ENCODE measurements around the gene MAEL.

Gene MAEL

GRCh38 chr1:167011560-167012191 is 22.6 kb downstream of the MAEL start:
- Histone ChIP-seq H3K27ac (ENCODE audit: low read length) (no peak overlapping the region), H4K20me1 (ENCODE audit: insufficient read depth, low read length) (no peaks in the 10 kb centered on the region), H3K36me3 (replicated peaks; ENCODE audit: low read depth, low read length) (no peaks in the 10 kb centered on the region), H2AFZ (ENCODE audit: low read depth, low read length) (no peak overlapping the region), H3K9me3 (ENCODE audit: insufficient read depth, low read length) (no peaks in the 10 kb centered on the region), H3K9ac (ENCODE audit: low read length) (no peak overlapping the region), H3K4me3 (ENCODE audit: low read length) (no peak overlapping the region), H3K79me2 (ENCODE audit: low read length) (no peaks in the 10 kb centered on the region), H3K4me1 (ENCODE audit: low read length) (no peaks in the 10 kb centered on the region), H3K4me2 (ENCODE audit: low read length) (no peak overlapping the region), H3K27me3 (ENCODE audit: low read depth, low read length) (peaks cover 7% of the 10 kb centered on the region; the same call in 1 of the 2 replicates)
- TF ChIP-seq, protein P1, sequence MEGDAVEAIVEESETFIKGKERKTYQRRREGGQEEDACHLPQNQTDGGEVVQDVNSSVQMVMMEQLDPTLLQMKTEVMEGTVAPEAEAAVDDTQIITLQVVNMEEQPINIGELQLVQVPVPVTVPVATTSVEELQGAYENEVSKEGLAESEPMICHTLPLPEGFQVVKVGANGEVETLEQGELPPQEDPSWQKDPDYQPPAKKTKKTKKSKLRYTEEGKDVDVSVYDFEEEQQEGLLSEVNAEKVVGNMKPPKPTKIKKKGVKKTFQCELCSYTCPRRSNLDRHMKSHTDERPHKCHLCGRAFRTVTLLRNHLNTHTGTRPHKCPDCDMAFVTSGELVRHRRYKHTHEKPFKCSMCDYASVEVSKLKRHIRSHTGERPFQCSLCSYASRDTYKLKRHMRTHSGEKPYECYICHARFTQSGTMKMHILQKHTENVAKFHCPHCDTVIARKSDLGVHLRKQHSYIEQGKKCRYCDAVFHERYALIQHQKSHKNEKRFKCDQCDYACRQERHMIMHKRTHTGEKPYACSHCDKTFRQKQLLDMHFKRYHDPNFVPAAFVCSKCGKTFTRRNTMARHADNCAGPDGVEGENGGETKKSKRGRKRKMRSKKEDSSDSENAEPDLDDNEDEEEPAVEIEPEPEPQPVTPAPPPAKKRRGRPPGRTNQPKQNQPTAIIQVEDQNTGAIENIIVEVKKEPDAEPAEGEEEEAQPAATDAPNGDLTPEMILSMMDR (IDR thresholded peaks at IDR 0.05; ENCODE audit: low read depth, low read length) = no peak
- TF ChIP-seq EZH2phosphoT487 (IDR thresholded peaks at IDR 0.05; ENCODE audit: low read depth) = no peak

DNA sequence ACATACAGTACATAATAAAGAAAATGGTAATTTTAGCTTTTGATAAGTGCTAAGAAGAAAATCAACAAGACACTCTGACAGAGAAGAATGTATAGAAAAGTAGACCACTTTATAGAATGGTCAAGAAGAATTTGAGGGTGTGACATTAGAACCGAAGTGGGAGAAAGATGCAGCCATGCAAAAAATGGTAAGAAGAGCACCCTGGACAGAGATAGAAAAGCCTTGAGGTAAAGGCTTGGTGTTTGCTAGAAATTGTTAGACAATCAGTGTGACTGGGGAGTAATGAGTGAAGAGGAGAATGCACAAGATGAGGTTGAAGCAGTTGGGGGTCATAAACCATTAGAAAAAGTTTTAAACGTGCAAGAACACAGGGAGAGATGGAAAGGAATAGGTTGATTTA is 23.5 kb downstream of the MAEL start:
- H2AFZ ChIP-seq (ENCODE audit: low read depth, low read length) = no peak overlapping the region
- no peaks in the 10 kb centered on the region for H3K9me3 ChIP-seq (ENCODE audit: insufficient read depth, low read length)
- no peaks in the 10 kb centered on the region for H3K4me1 ChIP-seq (ENCODE audit: low read length)
- no peak overlapping the region for H3K27ac ChIP-seq (ENCODE audit: low read length)
- H3K27me3 ChIP-seq (ENCODE audit: low read depth, low read length) = peaks cover 7% of the 10 kb centered on the region; the same call in 1 of the 2 replicates
- H3K4me2 ChIP-seq (ENCODE audit: low read length) = no peak overlapping the region
- H4K20me1 ChIP-seq (ENCODE audit: insufficient read depth, low read length) = no peaks in the 10 kb centered on the region
- TF ChIP-seq, protein P1 (IDR thresholded peaks at IDR 0.05; ENCODE audit: low read depth, low read length) = no peak
- no peak for TF ChIP-seq EZH2phosphoT487 (IDR thresholded peaks at IDR 0.05; ENCODE audit: low read depth)
- no peak overlapping the region for H3K4me3 ChIP-seq (ENCODE audit: low read length)
- H3K9ac ChIP-seq (ENCODE audit: low read length) = no peak overlapping the region
- no peaks in the 10 kb centered on the region for H3K79me2 ChIP-seq (ENCODE audit: low read length)
- no peaks in the 10 kb centered on the region for H3K36me3 ChIP-seq (replicated peaks; ENCODE audit: low read depth, low read length)

- peaks cover 7% of the 10 kb centered on the region; the same call in 1 of the 2 replicates for H3K27me3 ChIP-seq (ENCODE audit: low read depth, low read length)
- H3K4me3 ChIP-seq (ENCODE audit: low read length) = no peak overlapping the region
- H3K4me2 ChIP-seq (ENCODE audit: low read length) = no peak overlapping the region
- H3K9me3 ChIP-seq (ENCODE audit: insufficient read depth, low read length) = no peaks in the 10 kb centered on the region
- no peaks in the 10 kb centered on the region for H3K4me1 ChIP-seq (ENCODE audit: low read length)
- TF ChIP-seq, protein P1 (IDR thresholded peaks at IDR 0.05; ENCODE audit: low read depth, low read length) = no peak
- TF ChIP-seq EZH2phosphoT487 (IDR thresholded peaks at IDR 0.05; ENCODE audit: low read depth) = no peak
- no peaks in the 10 kb centered on the region for H4K20me1 ChIP-seq (ENCODE audit: insufficient read depth, low read length)
- no peaks in the 10 kb centered on the region for H3K36me3 ChIP-seq (replicated peaks; ENCODE audit: low read depth, low read length)
- no peak overlapping the region for H2AFZ ChIP-seq (ENCODE audit: low read depth, low read length)
- no peak overlapping the region for H3K9ac ChIP-seq (ENCODE audit: low read length)
- no peaks in the 10 kb centered on the region for H3K79me2 ChIP-seq (ENCODE audit: low read length)
- no peak overlapping the region for H3K27ac ChIP-seq (ENCODE audit: low read length)
Measured at GRCh38 chr1:167013108-167013929, 24.2 kb downstream of the MAEL start.

GRCh38 chr1:167016100-167016750 is 27.1 kb downstream of the MAEL start:
- Histone ChIP-seq H3K9ac (ENCODE audit: low read length) (no peak overlapping the region), H3K4me3 (ENCODE audit: low read length) (no peak overlapping the region), H3K79me2 (ENCODE audit: low read length) (no peaks in the 10 kb centered on the region), H2AFZ (ENCODE audit: low read depth, low read length) (no peak overlapping the region), H3K27ac (ENCODE audit: low read length) (no peak overlapping the region), H3K4me1 (ENCODE audit: low read length) (no peaks in the 10 kb centered on the region), H3K36me3 (replicated peaks; ENCODE audit: low read depth, low read length) (no peaks in the 10 kb centered on the region), H3K27me3 (ENCODE audit: low read depth, low read length) (peaks cover 7% of the 10 kb centered on the region; the same call in 1 of the 2 replicates), H3K4me2 (ENCODE audit: low read length) (no peak overlapping the region), H4K20me1 (ENCODE audit: insufficient read depth, low read length) (no peaks in the 10 kb centered on the region), H3K9me3 (ENCODE audit: insufficient read depth, low read length) (no peaks in the 10 kb centered on the region)
- TF ChIP-seq, protein P1 (IDR thresholded peaks at IDR 0.05; ENCODE audit: low read depth, low read length) = no peak
- no peak for TF ChIP-seq EZH2phosphoT487 (IDR thresholded peaks at IDR 0.05; ENCODE audit: low read depth)

All from OCI-LY3 (cell line).